OCI-LY1 (cell line): ENCODE results near the gene FOXA3.

Experiments used
- EZH2 ChIP-seq: fragments of 200-600 bp; sonication (generic), shearing (Covaris generic); IDR thresholded peaks from 2 replicates; pipeline ENCODE4 v1.8.0; 2017; ENCODE audit warnings: borderline replicate concordance, mixed run types, mild to moderate bottlenecking, antibody characterized with exemption, low read length, moderate library complexity, mixed read lengths
- TF ChIP-seq, protein P1 (sequence below): fragments of 200-600 bp; sonication (generic), shearing (Covaris generic); IDR thresholded peaks from 2 replicates; pipeline ENCODE4 v1.5.1; 2017; ENCODE audit warnings: mild to moderate bottlenecking, antibody characterized with exemption, low read length, moderate library complexity, mixed read lengths

- TF ChIP-seq, protein P1, sequence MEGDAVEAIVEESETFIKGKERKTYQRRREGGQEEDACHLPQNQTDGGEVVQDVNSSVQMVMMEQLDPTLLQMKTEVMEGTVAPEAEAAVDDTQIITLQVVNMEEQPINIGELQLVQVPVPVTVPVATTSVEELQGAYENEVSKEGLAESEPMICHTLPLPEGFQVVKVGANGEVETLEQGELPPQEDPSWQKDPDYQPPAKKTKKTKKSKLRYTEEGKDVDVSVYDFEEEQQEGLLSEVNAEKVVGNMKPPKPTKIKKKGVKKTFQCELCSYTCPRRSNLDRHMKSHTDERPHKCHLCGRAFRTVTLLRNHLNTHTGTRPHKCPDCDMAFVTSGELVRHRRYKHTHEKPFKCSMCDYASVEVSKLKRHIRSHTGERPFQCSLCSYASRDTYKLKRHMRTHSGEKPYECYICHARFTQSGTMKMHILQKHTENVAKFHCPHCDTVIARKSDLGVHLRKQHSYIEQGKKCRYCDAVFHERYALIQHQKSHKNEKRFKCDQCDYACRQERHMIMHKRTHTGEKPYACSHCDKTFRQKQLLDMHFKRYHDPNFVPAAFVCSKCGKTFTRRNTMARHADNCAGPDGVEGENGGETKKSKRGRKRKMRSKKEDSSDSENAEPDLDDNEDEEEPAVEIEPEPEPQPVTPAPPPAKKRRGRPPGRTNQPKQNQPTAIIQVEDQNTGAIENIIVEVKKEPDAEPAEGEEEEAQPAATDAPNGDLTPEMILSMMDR = no peak
- no peak for TF ChIP-seq EZH2
These were observed 11.9 kb upstream of the FOXA3 start for GRCh38 chr19:45852145-45852750.
